Uterus (tissue), 4 donors: ENCODE data around the gene ZNF341. TPM values are rescaled to one million over a fixed set of nuclear protein-coding genes. Genes with fewer than 3 reads are reported as not detected.

ENCODE experiments used
- DNase-seq, 2 donors: peaks; one replicate each; pipeline ENCODE4 v3.0.0-alpha.2; 2019 to 2020
- H3K27ac ChIP-seq, 2 donors: fragments of 200-600 bp; sonication (generic); 1 replicate in 1 of 2; 2 replicates in 1 of 2; pipeline ENCODE4 v1.5.1; 2016 to 2018
- H3K27me3 ChIP-seq, 2 donors: fragments of 200-600 bp; sonication (generic); one replicate each; pipeline ENCODE4 v1.5.1; 2018 to 2019; ENCODE audit warnings: control low read depth in 1 of 2
- H3K36me3 ChIP-seq, 2 donors: fragments of 200-600 bp; sonication (generic); one replicate each; pipeline ENCODE4 v1.5.1; 2019; ENCODE audit warnings: control low read depth in 1 of 2
- H3K4me1 ChIP-seq, 2 donors: fragments of 200-600 bp; sonication (generic); one replicate each; pipeline ENCODE4 v1.5.1; 2018 to 2019; ENCODE audit warnings: control low read depth in 1 of 2
- H3K4me3 ChIP-seq, 2 donors: fragments of 200-600 bp; sonication (generic); 1 replicate in 1 of 2; 2 replicates in 1 of 2; pipeline ENCODE4 v1.5.1; 2018 to 2019; ENCODE audit warnings: mild to moderate bottlenecking in 1 of 2
- H3K9me3 ChIP-seq, 2 donors: fragments of 200-600 bp; sonication (generic); one replicate each; pipeline ENCODE4 v1.5.1; 2019; ENCODE audit warnings: control low read depth in 1 of 2
- POLR2A ChIP-seq, 2 donors: fragments of 450-650 bp; IDR thresholded peaks; one replicate each; pipeline ENCODE4 v1.6.1; 2016; ENCODE audit warnings: antibody characterized with exemption in 2 of 2, mild to moderate bottlenecking in 1 of 2, moderate library complexity in 1 of 2
- intact Hi-C: fragments of 100-400 bp; cut with DNase I; formaldehyde crosslinking; loops from one replicate; pipeline ENCODE4 v1.15.1; 2023; ENCODE audit warnings: low total_unique reads
- total RNA-seq, 4 donors: library from RNA; depleted of rRNA in 3 of 4; stranded (reverse); fragments of >200 nt in 3 of 4; gene quantifications; one replicate each; pipeline versions ENCODE4 v1.1.0 to v1.2.4, GENCODE V29; 2014 to 2023
- TF ChIP-seq, protein P1 (sequence below), 4 experiments: fragments of 200-600 bp in 2 of 4; fragments of 450-650 bp in 2 of 4; sonication (generic) in 2 of 4; IDR thresholded peaks; one replicate each; pipeline ENCODE4 v1.5.1; 2016 to 2019; ENCODE audit warnings: antibody characterized with exemption in 4 of 4, mild to moderate bottlenecking in 2 of 4, moderate library complexity in 1 of 4
- donor health status: DM: yes; HTN: yes; CAD: no.

ZNF341 gene
- total RNA-seq, 4 donors from 2014 or later = 1.2 to 3.3 (median 2.7) TPM

DNA sequence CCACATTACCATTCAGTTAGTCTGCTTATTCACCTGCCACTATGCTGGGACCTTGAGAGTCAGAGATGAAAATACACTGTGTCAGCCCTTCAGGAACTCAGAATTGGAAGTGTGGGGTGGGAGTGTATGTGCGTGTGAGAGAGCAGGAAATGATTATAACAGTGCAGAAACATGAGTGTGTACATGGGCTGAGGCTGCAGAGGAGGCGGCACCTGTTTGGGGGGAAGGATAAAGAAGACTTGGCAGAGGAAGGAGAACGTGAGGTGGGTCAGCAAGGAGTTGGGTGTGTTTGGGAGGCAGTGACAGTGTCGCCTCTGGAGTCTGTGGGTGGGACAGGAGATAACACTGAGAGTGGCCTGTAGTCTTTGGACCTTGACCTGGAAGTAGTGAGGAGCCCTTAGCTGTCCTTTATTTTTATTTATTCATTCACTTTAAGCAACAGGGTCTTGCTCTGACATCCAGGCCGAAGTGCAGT is 82.5 kb downstream of the ZNF341 start:
- no peaks in the 10 kb centered on the region for H3K9me3 ChIP-seq
- H3K36me3 ChIP-seq = no peaks in the 10 kb centered on the region
- TF ChIP-seq, protein P1, sequence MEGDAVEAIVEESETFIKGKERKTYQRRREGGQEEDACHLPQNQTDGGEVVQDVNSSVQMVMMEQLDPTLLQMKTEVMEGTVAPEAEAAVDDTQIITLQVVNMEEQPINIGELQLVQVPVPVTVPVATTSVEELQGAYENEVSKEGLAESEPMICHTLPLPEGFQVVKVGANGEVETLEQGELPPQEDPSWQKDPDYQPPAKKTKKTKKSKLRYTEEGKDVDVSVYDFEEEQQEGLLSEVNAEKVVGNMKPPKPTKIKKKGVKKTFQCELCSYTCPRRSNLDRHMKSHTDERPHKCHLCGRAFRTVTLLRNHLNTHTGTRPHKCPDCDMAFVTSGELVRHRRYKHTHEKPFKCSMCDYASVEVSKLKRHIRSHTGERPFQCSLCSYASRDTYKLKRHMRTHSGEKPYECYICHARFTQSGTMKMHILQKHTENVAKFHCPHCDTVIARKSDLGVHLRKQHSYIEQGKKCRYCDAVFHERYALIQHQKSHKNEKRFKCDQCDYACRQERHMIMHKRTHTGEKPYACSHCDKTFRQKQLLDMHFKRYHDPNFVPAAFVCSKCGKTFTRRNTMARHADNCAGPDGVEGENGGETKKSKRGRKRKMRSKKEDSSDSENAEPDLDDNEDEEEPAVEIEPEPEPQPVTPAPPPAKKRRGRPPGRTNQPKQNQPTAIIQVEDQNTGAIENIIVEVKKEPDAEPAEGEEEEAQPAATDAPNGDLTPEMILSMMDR (IDR thresholded peaks at IDR 0.05) = no peak
- TF ChIP-seq POLR2A (IDR thresholded peaks at IDR 0.05) = no peak
- no peak overlapping the region for H3K27ac ChIP-seq
- intact Hi-C loops = no loop called here
- no peak for DNase-seq
- H3K4me1 ChIP-seq = peaks cover 0 to 3% of the 10 kb centered on the region in 2 donors
- H3K27me3 ChIP-seq = no peaks in the 10 kb centered on the region
- H3K4me3 ChIP-seq = no peak overlapping the region

DNA sequence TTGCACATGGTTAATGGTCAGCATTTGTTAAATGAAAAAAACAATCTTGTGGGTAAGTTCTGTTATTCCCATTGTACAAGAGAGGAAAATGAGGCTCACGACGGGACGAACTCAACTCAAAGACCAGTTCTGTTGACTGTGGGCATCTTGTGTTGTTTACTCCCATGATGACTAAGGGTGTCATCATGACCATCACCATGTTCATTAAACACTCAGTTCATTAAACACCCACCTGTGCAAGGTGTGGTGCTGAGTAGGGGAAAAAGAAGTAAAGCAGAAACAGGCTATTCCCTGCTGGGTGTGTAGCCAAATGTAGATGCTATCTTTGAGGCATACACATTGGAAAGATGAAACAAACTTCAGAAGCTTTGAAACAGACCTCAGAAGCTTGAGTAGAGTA is 83.9 kb downstream of the ZNF341 start:
- intact Hi-C loops = no loop called here
- H3K4me1 ChIP-seq = peaks cover 0 to 3% of the 10 kb centered on the region in 2 donors
- no peaks in the 10 kb centered on the region for H3K27me3 ChIP-seq
- no peaks in the 10 kb centered on the region for H3K36me3 ChIP-seq
- no peaks in the 10 kb centered on the region for H3K9me3 ChIP-seq
- H3K27ac ChIP-seq = no peak overlapping the region
- DNase-seq = no peak
- no peak overlapping the region for H3K4me3 ChIP-seq
- TF ChIP-seq, protein P1 (IDR thresholded peaks at IDR 0.05) = no peak
- TF ChIP-seq POLR2A (IDR thresholded peaks at IDR 0.05) = no peak

DNA sequence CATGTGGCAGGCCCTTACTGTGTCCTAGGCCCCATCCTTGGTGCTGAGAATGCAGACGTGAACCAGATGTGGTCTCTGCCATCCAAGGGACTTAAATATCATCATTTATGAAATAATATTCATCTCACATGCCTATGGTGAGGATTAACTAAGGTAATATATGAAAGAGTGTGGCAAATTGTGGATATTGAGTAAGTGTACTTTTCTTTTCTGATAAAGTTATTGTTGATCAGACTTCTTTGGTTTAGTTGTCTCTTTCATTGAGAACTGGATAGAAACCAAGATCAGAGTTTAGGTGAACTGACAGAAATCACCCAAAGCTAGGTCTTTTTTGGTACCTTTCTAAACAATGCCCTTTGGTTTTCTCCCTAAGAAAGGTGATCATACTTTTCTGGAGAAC is 84.4 kb downstream of the ZNF341 start:
- TF ChIP-seq, protein P1 (IDR thresholded peaks at IDR 0.05) = no peak
- TF ChIP-seq POLR2A (IDR thresholded peaks at IDR 0.05) = no peak

DNA sequence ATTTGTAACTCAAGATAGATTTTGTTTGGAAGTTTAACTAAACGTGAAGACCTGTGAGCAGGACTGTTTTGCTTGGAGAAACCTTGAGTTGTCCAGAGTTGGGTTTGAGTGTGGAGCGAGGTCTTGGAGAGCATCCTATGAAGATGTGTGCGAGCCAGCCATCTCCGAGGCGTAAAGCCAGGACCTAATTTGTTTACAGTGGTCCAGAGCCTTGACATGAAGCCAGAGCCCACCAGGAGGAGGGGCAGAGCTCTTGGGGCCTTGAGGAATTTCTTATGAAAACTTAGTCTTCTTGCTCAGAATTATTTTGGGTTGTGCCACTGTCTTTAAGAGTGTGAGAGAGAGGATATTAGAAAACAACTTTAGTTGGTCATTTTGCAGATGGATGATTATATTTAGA is 85.6 kb downstream of the ZNF341 start:
- Histone ChIP-seq H3K4me3 (no peak overlapping the region), H3K9me3 (no peaks in the 10 kb centered on the region), H3K36me3 (no peaks in the 10 kb centered on the region), H3K4me1 (peaks cover 0 to 3% of the 10 kb centered on the region in 2 donors), H3K27ac (no peak overlapping the region), H3K27me3 (no peaks in the 10 kb centered on the region)
- DNase-seq = no peak
- TF ChIP-seq, protein P1 (IDR thresholded peaks at IDR 0.05) = no peak
- no peak for TF ChIP-seq POLR2A (IDR thresholded peaks at IDR 0.05)
- intact Hi-C loops = no loop called here

More for the DNA sequence above, 84.4 kb downstream of the ZNF341 start:
- Histone ChIP-seq H3K36me3 (no peaks in the 10 kb centered on the region), H3K9me3 (no peaks in the 10 kb centered on the region), H3K4me3 (no peak overlapping the region), H3K4me1 (peaks cover 0 to 3% of the 10 kb centered on the region in 2 donors), H3K27ac (no peak overlapping the region), H3K27me3 (no peaks in the 10 kb centered on the region)
- DNase-seq = no peak
- intact Hi-C loops = no loop called here

DNA sequence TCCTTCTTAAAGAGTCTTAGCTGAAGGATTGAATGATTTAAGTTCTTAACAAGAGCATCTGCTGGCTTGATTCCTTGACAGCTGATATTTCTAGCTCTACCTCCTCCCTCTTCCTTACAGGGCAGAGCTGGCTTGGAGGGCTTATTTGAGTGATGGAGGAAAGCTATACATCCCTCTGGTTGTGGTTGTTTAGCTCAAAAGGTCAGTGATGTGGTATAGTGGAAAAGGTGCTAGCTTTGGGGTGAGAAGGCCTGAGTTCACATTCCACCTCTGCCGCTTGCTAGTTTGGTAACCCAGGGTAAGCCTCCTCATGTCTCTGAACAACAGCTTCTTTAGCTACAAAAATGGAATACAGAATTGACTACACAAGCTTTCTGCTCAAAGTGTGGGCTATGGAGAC is 87.7 kb downstream of the ZNF341 start:
- H3K4me3 ChIP-seq = no peak overlapping the region
- no peaks in the 10 kb centered on the region for H3K27me3 ChIP-seq
- no peaks in the 10 kb centered on the region for H3K4me1 ChIP-seq
- TF ChIP-seq POLR2A (IDR thresholded peaks at IDR 0.05) = no peak
- TF ChIP-seq, protein P1 (IDR thresholded peaks at IDR 0.05) = no peak
- DNase-seq = no peak
- intact Hi-C loops = no loop called here
- H3K27ac ChIP-seq = no peak overlapping the region
- no peaks in the 10 kb centered on the region for H3K9me3 ChIP-seq
- no peaks in the 10 kb centered on the region for H3K36me3 ChIP-seq
